Memory B cell (primary cell): ENCODE measurements around the gene C2CD3.

Experiments
- ATAC-seq: fragments of 150-1000 bp; cut with Tn5 transposase; 2 replicates; pipeline ENCODE4 v1.10.0; 2021; ENCODE audit warnings: low read depth, mild to moderate bottlenecking, moderate library complexity
- DNase-seq, 2 donors: peaks; one replicate each; pipeline ENCODE4 v3.0.0; 2022; ENCODE audit warnings: low spot score in 2 of 2
- H3K27ac Mint-ChIP-seq: one replicate; pipeline ENCODE4 v1.8.0; 2022; ENCODE audit warnings: mild to moderate bottlenecking, moderate library complexity, mixed read lengths
- H3K27me3 Mint-ChIP-seq: one replicate; pipeline ENCODE4 v1.8.0; 2022; ENCODE audit warnings: mixed read lengths
- H3K36me3 Mint-ChIP-seq: one replicate; pipeline ENCODE4 v1.8.0; 2022; ENCODE audit warnings: mild to moderate bottlenecking, mixed read lengths
- H3K4me1 Mint-ChIP-seq: one replicate; pipeline ENCODE4 v1.8.0; 2022; ENCODE audit warnings: mixed read lengths
- H3K4me3 Mint-ChIP-seq: one replicate; pipeline ENCODE4 v1.8.0; 2022; ENCODE audit warnings: mild to moderate bottlenecking, moderate library complexity, mixed read lengths
- H3K9me3 Mint-ChIP-seq: one replicate; pipeline ENCODE4 v1.8.0; 2022; ENCODE audit warnings: mixed read lengths

The C2CD3 gene

GRCh38 chr11:74055938-74056337 lies 114.9 kb downstream of the C2CD3 start:
- Mint-ChIP-seq H3K27ac (no peak overlapping the region), H3K4me1 (no peaks in the 10 kb centered on the region), H3K27me3 (no peaks in the 10 kb centered on the region), H3K36me3 (peaks cover 21% of the 10 kb centered on the region), H3K4me3 (no peak overlapping the region), H3K9me3 (no peaks in the 10 kb centered on the region)
- DNase-seq: no peak
- ATAC-seq: no peak

GRCh38 chr11:74050465-74050864 lies 120.3 kb downstream of the C2CD3 start:
- H3K4me1 Mint-ChIP-seq: no peaks in the 10 kb centered on the region
- H3K4me3 Mint-ChIP-seq: no peak overlapping the region
- no peaks in the 10 kb centered on the region for H3K27me3 Mint-ChIP-seq
- DNase-seq (no peak), ATAC-seq (no peak)
- H3K36me3 Mint-ChIP-seq: peaks cover 30% of the 10 kb centered on the region
- no peak overlapping the region for H3K27ac Mint-ChIP-seq
- H3K9me3 Mint-ChIP-seq: no peaks in the 10 kb centered on the region

GRCh38 chr11:74048993-74049392 lies 121.8 kb downstream of the C2CD3 start:
- DNase-seq: no peak
- Mint-ChIP-seq H3K4me1 (peaks cover 2% of the 10 kb centered on the region), H3K27me3 (no peaks in the 10 kb centered on the region), H3K27ac (no peak overlapping the region), H3K4me3 (no peak overlapping the region), H3K9me3 (no peaks in the 10 kb centered on the region), H3K36me3 (peaks cover 28% of the 10 kb centered on the region)
- ATAC-seq: no peak

- ATAC-seq (no peak), DNase-seq (no peak)
- no peak overlapping the region for H3K27ac Mint-ChIP-seq
- no peaks in the 10 kb centered on the region for H3K9me3 Mint-ChIP-seq
- H3K27me3 Mint-ChIP-seq: no peaks in the 10 kb centered on the region
- peaks cover 2% of the 10 kb centered on the region for H3K4me1 Mint-ChIP-seq
- no peak overlapping the region for H3K4me3 Mint-ChIP-seq
- H3K36me3 Mint-ChIP-seq: peaks cover 33% of the 10 kb centered on the region
These were observed 126.3 kb downstream of the C2CD3 start for GRCh38 chr11:74044538-74044937.

- Mint-ChIP-seq H3K4me1 (peaks cover 2% of the 10 kb centered on the region), H3K27me3 (no peaks in the 10 kb centered on the region), H3K36me3 (peaks cover 30% of the 10 kb centered on the region), H3K9me3 (no peaks in the 10 kb centered on the region), H3K27ac (no peak overlapping the region), H3K4me3 (no peak overlapping the region)
- no peak for DNase-seq
- ATAC-seq: no peak
These were observed 127.4 kb downstream of the C2CD3 start for GRCh38 chr11:74043450-74043849.

- H3K9me3 Mint-ChIP-seq: no peaks in the 10 kb centered on the region
- no peaks in the 10 kb centered on the region for H3K27me3 Mint-ChIP-seq
- H3K36me3 Mint-ChIP-seq: peaks cover 36% of the 10 kb centered on the region
- ATAC-seq (no peak), DNase-seq (no peak)
- no peak overlapping the region for H3K27ac Mint-ChIP-seq
- H3K4me3 Mint-ChIP-seq: no peak overlapping the region
- peaks cover 5% of the 10 kb centered on the region for H3K4me1 Mint-ChIP-seq
These were observed 133.5 kb downstream of the C2CD3 start for GRCh38 chr11:74037309-74037708.

GRCh38 chr11:74035264-74035663 lies 135.5 kb downstream of the C2CD3 start:
- Mint-ChIP-seq H3K4me3 (no peak overlapping the region), H3K27ac (peak overlapping the region; percentile 58), H3K27me3 (no peaks in the 10 kb centered on the region), H3K36me3 (peaks cover 35% of the 10 kb centered on the region), H3K9me3 (no peaks in the 10 kb centered on the region), H3K4me1 (peaks cover 14% of the 10 kb centered on the region)
- ATAC-seq: no peak
- no peak for DNase-seq

GRCh38 chr11:74033046-74033445 lies 137.8 kb downstream of the C2CD3 start:
- Mint-ChIP-seq H3K27me3 (no peaks in the 10 kb centered on the region), H3K4me1 (peaks cover 14% of the 10 kb centered on the region), H3K27ac (no peak overlapping the region), H3K36me3 (peaks cover 38% of the 10 kb centered on the region), H3K9me3 (no peaks in the 10 kb centered on the region), H3K4me3 (no peak overlapping the region)
- ATAC-seq (peak; percentile 92), DNase-seq (no peak)

GRCh38 chr11:74030723-74031676 lies 139.8 kb downstream of the C2CD3 start:
- H3K9me3 Mint-ChIP-seq: no peaks in the 10 kb centered on the region
- peak overlapping the region; percentile 14 for H3K27ac Mint-ChIP-seq
- DNase-seq (no peak), ATAC-seq (no peak)
- H3K4me1 Mint-ChIP-seq: peaks cover 14% of the 10 kb centered on the region
- peaks cover 29% of the 10 kb centered on the region for H3K36me3 Mint-ChIP-seq
- H3K4me3 Mint-ChIP-seq: no peak overlapping the region
- no peaks in the 10 kb centered on the region for H3K27me3 Mint-ChIP-seq

- Mint-ChIP-seq H3K4me3 (no peak overlapping the region), H3K27ac (no peak overlapping the region), H3K9me3 (no peaks in the 10 kb centered on the region), H3K4me1 (peaks cover 11% of the 10 kb centered on the region), H3K27me3 (no peaks in the 10 kb centered on the region), H3K36me3 (peaks cover 17% of the 10 kb centered on the region)
- no peak for ATAC-seq
- DNase-seq: no peak
These were observed 145.2 kb downstream of the C2CD3 start for GRCh38 chr11:74025467-74026166.

- Mint-ChIP-seq H3K27me3 (no peaks in the 10 kb centered on the region), H3K36me3 (peaks cover 15% of the 10 kb centered on the region), H3K4me1 (peaks cover 11% of the 10 kb centered on the region), H3K4me3 (no peak overlapping the region), H3K27ac (peak overlapping the region; percentile 3), H3K9me3 (no peaks in the 10 kb centered on the region)
- no peak for DNase-seq
- ATAC-seq: no peak
These were observed 146.4 kb downstream of the C2CD3 start for GRCh38 chr11:74024261-74025029.

- no peak for ATAC-seq
- H3K27me3 Mint-ChIP-seq: no peaks in the 10 kb centered on the region
- peaks cover 8% of the 10 kb centered on the region for H3K36me3 Mint-ChIP-seq
- DNase-seq: no peak
- H3K4me1 Mint-ChIP-seq: peaks cover 13% of the 10 kb centered on the region
- no peak overlapping the region for H3K4me3 Mint-ChIP-seq
- no peaks in the 10 kb centered on the region for H3K9me3 Mint-ChIP-seq
- peak overlapping the region; percentile 3 for H3K27ac Mint-ChIP-seq
These were observed 147.5 kb downstream of the C2CD3 start for GRCh38 chr11:74023276-74023675.

- Mint-ChIP-seq H3K36me3 (peaks cover 8% of the 10 kb centered on the region), H3K27me3 (no peaks in the 10 kb centered on the region), H3K9me3 (no peaks in the 10 kb centered on the region), H3K27ac (no peak overlapping the region), H3K4me1 (peaks cover 13% of the 10 kb centered on the region), H3K4me3 (no peak overlapping the region)
- DNase-seq (no peak), ATAC-seq (no peak)
These were observed 148.3 kb downstream of the C2CD3 start for GRCh38 chr11:74022546-74022945.

GRCh38 chr11:74021998-74022397 lies 148.8 kb downstream of the C2CD3 start:
- H3K27ac Mint-ChIP-seq: no peak overlapping the region
- H3K27me3 Mint-ChIP-seq: no peaks in the 10 kb centered on the region
- DNase-seq (no peak), ATAC-seq (no peak)
- H3K36me3 Mint-ChIP-seq: peaks cover 11% of the 10 kb centered on the region
- H3K4me3 Mint-ChIP-seq: no peak overlapping the region
- H3K9me3 Mint-ChIP-seq: no peaks in the 10 kb centered on the region
- peaks cover 13% of the 10 kb centered on the region for H3K4me1 Mint-ChIP-seq
